Esophagus muscularis mucosa (tissue), 4 donors: ENCODE measurements around the gene RWDD2A. TPM values are rescaled to one million over a fixed set of nuclear protein-coding genes. Genes with fewer than 3 reads are reported as not detected.
A peak's percentile ranks its signal among the peaks of the same experiment; 100 is the strongest.

Source experiments
- DNase-seq: peaks from one replicate; pipeline ENCODE4 v3.0.0-alpha.2; 2017; ENCODE audit errors: extremely low spot score
- H3K27ac ChIP-seq, 4 donors: fragments of 200-600 bp; sonication (generic); replicated peaks in 1 of 4; 1 replicate in 3 of 4; 2 replicates in 1 of 4; pipeline ENCODE4 v1.5.1; 2016 to 2019; ENCODE audit warnings: mild to moderate bottlenecking in 1 of 4
- H3K27me3 ChIP-seq, 4 donors: fragments of 200-600 bp; sonication (generic); one replicate each; pipeline versions ENCODE4 v1.5.1 to v1.6.0; 2016 to 2019
- H3K36me3 ChIP-seq, 4 donors: fragments of 200-600 bp; sonication (generic); one replicate each; pipeline ENCODE4 v1.5.1; 2016 to 2019
- H3K4me1 ChIP-seq, 4 donors: fragments of 200-600 bp; sonication (generic); one replicate each; pipeline ENCODE4 v1.5.1; 2016 to 2019
- H3K4me3 ChIP-seq, 4 donors: fragments of 200-600 bp; sonication (generic); 1 replicate in 2 of 4; 2 replicates in 2 of 4; pipeline ENCODE4 v1.5.1; 2016 to 2019; ENCODE audit warnings: mild to moderate bottlenecking in 4 of 4, moderate library complexity in 1 of 4
- H3K9me3 ChIP-seq, 4 donors: fragments of 200-600 bp; sonication (generic); 1 replicate in 3 of 4; 2 replicates in 1 of 4; pipeline ENCODE4 v1.5.1; 2016 to 2019
- CTCF ChIP-seq, 3 experiments: fragments of 200-600 bp in 2 of 3; fragments of 450-650 bp in 1 of 3; sonication (generic) in 2 of 3; IDR thresholded peaks; one replicate each; pipeline ENCODE4 v1.5.1; 2017 to 2019; ENCODE audit warnings: antibody characterized with exemption in 3 of 3, mild to moderate bottlenecking in 2 of 3, moderate library complexity in 1 of 3
- EP300 ChIP-seq: sonication (generic); formaldehyde crosslinking; IDR thresholded peaks from one replicate; pipeline ENCODE4 v1.6.1; 2017; ENCODE audit warnings: antibody characterized with exemption
- POLR2A ChIP-seq: fragments of 450-650 bp; IDR thresholded peaks from one replicate; pipeline ENCODE4 v1.6.1; 2017; ENCODE audit warnings: antibody characterized with exemption, moderate library complexity, mild to moderate bottlenecking, low read depth
- POLR2AphosphoS5 ChIP-seq, 2 donors: sonication (generic); formaldehyde crosslinking; IDR thresholded peaks; one replicate each; pipeline ENCODE4 v1.6.1; 2017; ENCODE audit warnings: antibody characterized with exemption in 2 of 2
- WGBS: methylation state at CpG from one replicate; pipeline ENCODE4 v1.1.5; 2018; 5-methylcytosine and 5-hydroxymethylcytosine counted together
- intact Hi-C: fragments of 100-400 bp; cut with DNase I; formaldehyde crosslinking; loops from one replicate; pipeline ENCODE4 v1.15.1; 2023
- total RNA-seq, 4 donors: library from RNA; depleted of rRNA; stranded (reverse); fragments of >200 nt; gene quantifications; one replicate each; pipeline versions ENCODE4 v1.1.0 to v1.2.1, GENCODE V29; 2016

RWDD2A gene
- 1 to 10 TPM; 2.5 to 4.5 (median 3.1) TPM for total RNA-seq

GRCh38 chr6:83192871-83193746 is at the start of gene RWDD2A, which contains the start of gene PGM3:
TSS of gene RWDD2A (plus strand) at chr6:83193357. CDS start at chr6:83194452, 1,095 bp downstream.
TSS of gene PGM3 (minus strand) at chr6:83193265. CDS start at chr6:83191012, 2,253 bp downstream.
- Histone ChIP-seq H3K27me3 (no peaks in the 10 kb centered on the region), H3K4me1 (peaks cover 8 to 36% (median 33%) of the 10 kb centered on the region in 4 donors), H3K27ac (peak within 1 kb of the TSS; percentile 86 to 91 (median 90)), H3K36me3 (peaks cover 0 to 30% (median 12%) of the 10 kb centered on the region in 4 donors), H3K9me3 (no peaks in the 10 kb centered on the region), H3K4me3 (peak within 1 kb of the TSS; percentile 94 to 100 (median 97))
- no peak for TF ChIP-seq EP300
- TF ChIP-seq CTCF (IDR thresholded peaks at IDR 0.05) = peak in 1 of 3 experiments; percentile 29
- peak; percentile 93 to 95 for TF ChIP-seq POLR2AphosphoS5 (IDR thresholded peaks at IDR 0.05)
- TF ChIP-seq POLR2A = peak; percentile 74
- peak; percentile 96 for DNase-seq
- 0% methylated on average over 18 of the region's 88 CpGs for WGBS
- intact Hi-C loops = loop anchor here (10.0 kb wide), 1 partner anchor 128 kb away; the partner anchor contains the start of genes DOP1A and UBE3D

GRCh38 chr6:83151114-83151513 is 42.0 kb upstream of the RWDD2A start:
- H3K9me3 ChIP-seq = no peaks in the 10 kb centered on the region
- H3K27me3 ChIP-seq = no peaks in the 10 kb centered on the region
- no peak for DNase-seq
- H3K27ac ChIP-seq = no peak overlapping the region
- H3K4me1 ChIP-seq = peaks cover 0 to 4% (median 0%) of the 10 kb centered on the region in 4 donors
- H3K4me3 ChIP-seq = no peak overlapping the region
- intact Hi-C loops = no loop called here
- WGBS = 91% methylated on average over 2 of the region's 2 CpGs
- TF ChIP-seq CTCF (IDR thresholded peaks at IDR 0.05) (no peak), EP300 (no peak), POLR2AphosphoS5 (IDR thresholded peaks at IDR 0.05) (no peak), POLR2A (no peak)
- peaks cover 12 to 92% (median 65%) of the 10 kb centered on the region in 4 donors for H3K36me3 ChIP-seq

GRCh38 chr6:83152913-83153312 is 40.2 kb upstream of the RWDD2A start:
- Histone ChIP-seq H3K36me3 (peaks cover 17 to 94% (median 71%) of the 10 kb centered on the region in 4 donors), H3K27ac (no peak overlapping the region), H3K4me3 (no peak overlapping the region), H3K4me1 (peaks cover 0 to 4% (median 0%) of the 10 kb centered on the region in 4 donors), H3K27me3 (no peaks in the 10 kb centered on the region), H3K9me3 (no peaks in the 10 kb centered on the region)
- DNase-seq = no peak
- TF ChIP-seq POLR2AphosphoS5 (IDR thresholded peaks at IDR 0.05) (no peak), EP300 (no peak), CTCF (IDR thresholded peaks at IDR 0.05) (no peak), POLR2A (no peak)
- 83% methylated on average over 1 of the region's 1 CpG for WGBS
- intact Hi-C loops = no loop called here

GRCh38 chr6:83153883-83154521 is 39.2 kb upstream of the RWDD2A start:
- peaks cover 0 to 4% (median 0%) of the 10 kb centered on the region in 4 donors for H3K4me1 ChIP-seq
- peaks cover 20 to 94% (median 70%) of the 10 kb centered on the region in 4 donors for H3K36me3 ChIP-seq
- TF ChIP-seq POLR2A (no peak), POLR2AphosphoS5 (IDR thresholded peaks at IDR 0.05) (no peak), CTCF (IDR thresholded peaks at IDR 0.05) (no peak), EP300 (no peak)
- WGBS = 95% methylated on average over 4 of the region's 4 CpGs
- H3K9me3 ChIP-seq = no peaks in the 10 kb centered on the region
- DNase-seq = no peak
- no peak overlapping the region for H3K27ac ChIP-seq
- intact Hi-C loops = no loop called here
- H3K27me3 ChIP-seq = no peaks in the 10 kb centered on the region
- no peak overlapping the region for H3K4me3 ChIP-seq
